Liver (tissue), 9 donors: ENCODE data around the gene PARD6A. TPM values are rescaled to one million over a fixed set of nuclear protein-coding genes. Genes with fewer than 3 reads are reported as not detected.

Source experiments
- DNase-seq: peaks from one replicate; pipeline ENCODE4 v3.0.0-alpha.2; 2017; ENCODE audit warnings: low spot score
- H3K27ac ChIP-seq, 2 donors: one replicate each; pipeline ENCODE4 v1.7.0; 2013; ENCODE audit warnings: inconsistent platforms in 2 of 2, low read length in 2 of 2, control low read depth in 1 of 2, low read depth in 1 of 2, mild to moderate bottlenecking in 1 of 2
- H3K27me3 ChIP-seq, 4 donors: one replicate each; pipeline versions ENCODE4 v1.6.1 to v1.7.0; 2013; ENCODE audit warnings: low read length in 3 of 4, inconsistent platforms in 1 of 4, mild to moderate bottlenecking in 1 of 4, moderate library complexity in 1 of 4; ENCODE audit not compliant: control insufficient read depth in 4 of 4, insufficient read depth in 4 of 4
- H3K36me3 ChIP-seq, 4 donors: one replicate each; pipeline versions ENCODE4 v1.6.1 to v1.7.0; 2013; ENCODE audit warnings: low read length in 3 of 4, mild to moderate bottlenecking in 3 of 4, low read depth in 1 of 4, moderate library complexity in 1 of 4; ENCODE audit not compliant: control insufficient read depth in 4 of 4, insufficient read depth in 3 of 4
- H3K4me1 ChIP-seq, 4 donors: one replicate each; pipeline versions ENCODE4 v1.6.1 to v1.7.0; 2013; ENCODE audit warnings: low read length in 3 of 4, mild to moderate bottlenecking in 3 of 4, moderate library complexity in 1 of 4; ENCODE audit not compliant: control insufficient read depth in 4 of 4, insufficient read depth in 4 of 4
- H3K4me3 ChIP-seq, 3 donors: one replicate each; pipeline versions ENCODE4 v1.6.1 to v1.7.0; 2013; ENCODE audit warnings: low read length in 3 of 3, control low read depth in 1 of 3, low read depth in 1 of 3, mild to moderate bottlenecking in 1 of 3
- H3K9ac ChIP-seq, 2 donors: one replicate each; pipeline ENCODE4 v1.7.0; 2013; ENCODE audit warnings: low read length in 2 of 2, mild to moderate bottlenecking in 2 of 2, moderate library complexity in 2 of 2, control low read depth in 1 of 2, low read depth in 1 of 2
- H3K9me3 ChIP-seq, 4 donors: one replicate each; pipeline versions ENCODE4 v1.6.1 to v1.7.0; 2013; ENCODE audit warnings: low read length in 3 of 4; ENCODE audit not compliant: control insufficient read depth in 4 of 4
- ATF3 ChIP-seq: IDR thresholded peaks from 2 replicates; pipeline ENCODE4 v1.6.1; 2016; ENCODE audit warnings: antibody characterized with exemption
- EGR1 ChIP-seq, 2 donors: IDR thresholded peaks; 2 replicates each; pipeline ENCODE4 v1.6.1; 2016 to 2018; ENCODE audit warnings: antibody characterized with exemption in 2 of 2, low read depth in 2 of 2
- FOXA1 ChIP-seq: IDR thresholded peaks from 2 replicates; pipeline ENCODE4 v1.6.1; 2016; ENCODE audit warnings: antibody characterized with exemption
- FOXA2 ChIP-seq: IDR thresholded peaks from 2 replicates; pipeline ENCODE4 v1.6.1; 2016; ENCODE audit warnings: antibody characterized with exemption
- HNF4A ChIP-seq, 2 donors: conservative IDR thresholded peaks; 2 replicates each; pipeline ENCODE4 v1.6.1; 2016; ENCODE audit warnings: antibody characterized with exemption in 2 of 2, mild to moderate bottlenecking in 2 of 2
- HNF4G ChIP-seq: IDR thresholded peaks from 2 replicates; pipeline ENCODE4 v1.6.1; 2016; ENCODE audit warnings: antibody characterized with exemption
- JUND ChIP-seq, 2 donors: IDR thresholded peaks; 2 replicates each; pipeline ENCODE4 v1.6.1; 2016; ENCODE audit warnings: antibody characterized with exemption in 2 of 2
- MAX ChIP-seq: IDR thresholded peaks from 2 replicates; pipeline ENCODE4 v1.6.1; 2016; ENCODE audit warnings: antibody characterized with exemption
- RAD21 ChIP-seq, 2 donors: IDR thresholded peaks; 2 replicates each; pipeline ENCODE4 v1.6.1; 2016; ENCODE audit warnings: antibody characterized with exemption in 2 of 2, mild to moderate bottlenecking in 2 of 2
- REST ChIP-seq: IDR thresholded peaks from 2 replicates; pipeline ENCODE4 v1.6.1; 2016; ENCODE audit warnings: antibody characterized with exemption, mild to moderate bottlenecking
- RXRA ChIP-seq, 2 donors: IDR thresholded peaks; 2 replicates each; pipeline ENCODE4 v1.6.1; 2017 to 2018; ENCODE audit warnings: antibody characterized with exemption in 2 of 2, mild to moderate bottlenecking in 1 of 2
- SP1 ChIP-seq: IDR thresholded peaks from 2 replicates; pipeline ENCODE4 v1.6.1; 2018; ENCODE audit warnings: antibody characterized with exemption, mild to moderate bottlenecking
- TAF1 ChIP-seq: conservative IDR thresholded peaks from 2 replicates; pipeline ENCODE4 v1.6.1; 2016; ENCODE audit warnings: antibody characterized with exemption, mild to moderate bottlenecking
- YY1 ChIP-seq: IDR thresholded peaks from 2 replicates; pipeline ENCODE4 v1.6.1; 2016; ENCODE audit warnings: antibody characterized with exemption, mild to moderate bottlenecking
- WGBS: extraction: QIAGEN DNeasy Blood & Tissue Kit; methylation state at CpG from one replicate; pipeline ENCODE4 v1.1.7; 2013; 5-methylcytosine and 5-hydroxymethylcytosine counted together
- polyA plus RNA-seq, 2 donors: library from polyadenylated mRNA; stranded (reverse) in 1 of 2; unstranded in 1 of 2; fragments of 200-250 nt in 1 of 2; fragments of >200 nt in 1 of 2; fragmentation: Nextera tagmentation in 1 of 2; extraction: Ambion mirVana in 1 of 2; gene quantifications; one replicate each; pipeline versions ENCODE4 v1.2.1 to v1.2.3, GENCODE V29; 2013 to 2015
- total RNA-seq, 2 donors: library from RNA; depleted of rRNA; stranded (reverse); fragments of >200 nt; gene quantifications; one replicate each; pipeline ENCODE4 v1.2.3, GENCODE V29; 2014
- TF ChIP-seq, protein P1 (sequence below): IDR thresholded peaks from 2 replicates; pipeline ENCODE4 v1.6.1; 2016; ENCODE audit warnings: antibody characterized with exemption
- TF ChIP-seq, protein P2 (sequence below): fragments of 150-350 bp; IDR thresholded peaks from 2 replicates; pipeline ENCODE4 v1.5.1; 2017; ENCODE audit warnings: improper control_type of control experiment, low read depth, low read length; ENCODE audit not compliant: missing input control
- donor health status: healthy.
- donor health status: healthy.
- donor health status: healthy.
- donor health status: healthy.
- donor health status: healthy.

Gene PARD6A
- total and polyA plus RNA-seq, 4 donors: 0.42 to 2.4 (median 1.8) TPM

GRCh38 chr16:67651847-67652246, 8.9 kb upstream of the PARD6A start:
- H3K4me1 ChIP-seq: peaks cover 3 to 20% (median 10%) of the 10 kb centered on the region in 4 donors
- WGBS: 89% methylated on average over 4 of the region's 4 CpGs
- no peak overlapping the region for H3K9ac ChIP-seq
- no peaks in the 10 kb centered on the region for H3K9me3 ChIP-seq
- H3K27me3 ChIP-seq: no peaks in the 10 kb centered on the region
- peaks cover 0 to 1% (median 0%) of the 10 kb centered on the region in 4 donors for H3K36me3 ChIP-seq
- DNase-seq: no peak
- TF ChIP-seq RXRA (IDR thresholded peaks at IDR 0.05): no peak
- TF ChIP-seq REST: no peak
- no peak for TF ChIP-seq ATF3
- no peak for TF ChIP-seq FOXA1
- no peak for TF ChIP-seq MAX
- TF ChIP-seq, protein P1, sequence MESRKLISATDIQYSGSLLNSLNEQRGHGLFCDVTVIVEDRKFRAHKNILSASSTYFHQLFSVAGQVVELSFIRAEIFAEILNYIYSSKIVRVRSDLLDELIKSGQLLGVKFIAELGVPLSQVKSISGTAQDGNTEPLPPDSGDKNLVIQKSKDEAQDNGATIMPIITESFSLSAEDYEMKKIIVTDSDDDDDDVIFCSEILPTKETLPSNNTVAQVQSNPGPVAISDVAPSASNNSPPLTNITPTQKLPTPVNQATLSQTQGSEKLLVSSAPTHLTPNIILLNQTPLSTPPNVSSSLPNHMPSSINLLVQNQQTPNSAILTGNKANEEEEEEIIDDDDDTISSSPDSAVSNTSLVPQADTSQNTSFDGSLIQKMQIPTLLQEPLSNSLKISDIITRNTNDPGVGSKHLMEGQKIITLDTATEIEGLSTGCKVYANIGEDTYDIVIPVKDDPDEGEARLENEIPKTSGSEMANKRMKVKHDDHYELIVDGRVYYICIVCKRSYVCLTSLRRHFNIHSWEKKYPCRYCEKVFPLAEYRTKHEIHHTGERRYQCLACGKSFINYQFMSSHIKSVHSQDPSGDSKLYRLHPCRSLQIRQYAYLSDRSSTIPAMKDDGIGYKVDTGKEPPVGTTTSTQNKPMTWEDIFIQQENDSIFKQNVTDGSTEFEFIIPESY: no peak
- TF ChIP-seq FOXA2: no peak
- no peak for TF ChIP-seq TAF1
- TF ChIP-seq HNF4G: no peak
- no peak for TF ChIP-seq EGR1 (IDR thresholded peaks at IDR 0.05; ENCODE audit: low read depth in 2 of 2)
- TF ChIP-seq, protein P2, sequence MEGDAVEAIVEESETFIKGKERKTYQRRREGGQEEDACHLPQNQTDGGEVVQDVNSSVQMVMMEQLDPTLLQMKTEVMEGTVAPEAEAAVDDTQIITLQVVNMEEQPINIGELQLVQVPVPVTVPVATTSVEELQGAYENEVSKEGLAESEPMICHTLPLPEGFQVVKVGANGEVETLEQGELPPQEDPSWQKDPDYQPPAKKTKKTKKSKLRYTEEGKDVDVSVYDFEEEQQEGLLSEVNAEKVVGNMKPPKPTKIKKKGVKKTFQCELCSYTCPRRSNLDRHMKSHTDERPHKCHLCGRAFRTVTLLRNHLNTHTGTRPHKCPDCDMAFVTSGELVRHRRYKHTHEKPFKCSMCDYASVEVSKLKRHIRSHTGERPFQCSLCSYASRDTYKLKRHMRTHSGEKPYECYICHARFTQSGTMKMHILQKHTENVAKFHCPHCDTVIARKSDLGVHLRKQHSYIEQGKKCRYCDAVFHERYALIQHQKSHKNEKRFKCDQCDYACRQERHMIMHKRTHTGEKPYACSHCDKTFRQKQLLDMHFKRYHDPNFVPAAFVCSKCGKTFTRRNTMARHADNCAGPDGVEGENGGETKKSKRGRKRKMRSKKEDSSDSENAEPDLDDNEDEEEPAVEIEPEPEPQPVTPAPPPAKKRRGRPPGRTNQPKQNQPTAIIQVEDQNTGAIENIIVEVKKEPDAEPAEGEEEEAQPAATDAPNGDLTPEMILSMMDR: no peak
- no peak for TF ChIP-seq HNF4A (conservative IDR thresholded peaks at IDR 0.05)
- no peak for TF ChIP-seq RAD21 (IDR thresholded peaks at IDR 0.05)
- TF ChIP-seq SP1: no peak
- no peak for TF ChIP-seq JUND (IDR thresholded peaks at IDR 0.05)
- TF ChIP-seq YY1: no peak
- H3K27ac ChIP-seq: no peak overlapping the region
- H3K4me3 ChIP-seq: no peak overlapping the region

GRCh38 chr16:67652578-67653127, 8.1 kb upstream of the PARD6A start:
- DNase-seq: no peak
- WGBS: 17% methylated on average over 59 of the region's 59 CpGs
- no peaks in the 10 kb centered on the region for H3K27me3 ChIP-seq
- H3K9me3 ChIP-seq: no peaks in the 10 kb centered on the region
- H3K4me3 ChIP-seq: peak overlapping the region in 1 of 3 donors; percentile 51
- no peak for TF ChIP-seq JUND (IDR thresholded peaks at IDR 0.05)
- peak; percentile 81 for TF ChIP-seq REST
- H3K36me3 ChIP-seq: peaks cover 0 to 1% (median 0%) of the 10 kb centered on the region in 4 donors
- peaks cover 3 to 20% (median 10%) of the 10 kb centered on the region in 4 donors for H3K4me1 ChIP-seq
- H3K27ac ChIP-seq: no peak overlapping the region
- H3K9ac ChIP-seq: no peak overlapping the region
